A673 (cell line): ENCODE results near the gene EDN1. TPM values are rescaled to one million over a fixed set of nuclear protein-coding genes. Genes with fewer than 3 reads are reported as not detected.

Source experiments
- BruUV-seq: library from RNA; stranded (reverse); fragments of 400-500 nt; replicated peaks from 2 replicates; lab custom pipeline; 2021; lab: Mats Ljungman, UMichigan
- CTCF ChIA-PET: fragments of 300-600 bp; sonication (Branson Sonifier 250); formaldehyde crosslinking; loops from one replicate; lab custom pipeline; 2022; ENCODE audit warnings: antibody characterized with exemption; lab: Charles Lee
- POLR2A ChIA-PET: fragments of 300-600 bp; sonication (Branson Sonifier 250); formaldehyde crosslinking; loops from one replicate; lab custom pipeline; 2022; ENCODE audit warnings: antibody characterized with exemption; ENCODE audit not compliant: low non-redundant PET; lab: Charles Lee
- DNase-seq: peaks from one replicate; pipeline ENCODE4 v3.0.0-alpha.2; 2015; ENCODE audit warnings: low spot score
- H3K27ac ChIP-seq: fragments of 200-600 bp; sonication (generic); 2 replicates; pipeline ENCODE4 v1.5.1; 2016; ENCODE audit warnings: mixed run types, low read depth, mild to moderate bottlenecking, mixed read lengths, antibody characterized with exemption, low read length; ENCODE audit not compliant: poor library complexity, severe bottlenecking
- H3K27me3 ChIP-seq: fragments of 200-600 bp; sonication (generic); replicated peaks from 2 replicates; pipeline ENCODE4 v1.6.1; 2017; ENCODE audit warnings: mixed run types, low read depth, mild to moderate bottlenecking, mixed read lengths, antibody characterized with exemption, low read length; ENCODE audit not compliant: insufficient read depth, poor library complexity
- H3K36me3 ChIP-seq: fragments of 200-600 bp; sonication (generic); 2 replicates; pipeline ENCODE4 v1.6.1; 2016; ENCODE audit warnings: mixed run types, mild to moderate bottlenecking, mixed read lengths, antibody characterized with exemption, low read length; ENCODE audit not compliant: insufficient read depth, poor library complexity, severe bottlenecking
- H3K4me1 ChIP-seq: fragments of 200-600 bp; sonication (generic); 2 replicates; pipeline ENCODE4 v1.6.1; 2017; ENCODE audit warnings: mixed run types, mild to moderate bottlenecking, mixed read lengths, antibody characterized with exemption, low read length; ENCODE audit not compliant: insufficient read depth, poor library complexity, severe bottlenecking
- H3K4me3 ChIP-seq: fragments of 200-600 bp; sonication (generic); 2 replicates; pipeline ENCODE4 v1.5.1; 2016; ENCODE audit warnings: low read depth, mixed run types, mild to moderate bottlenecking, mixed read lengths, low read length; ENCODE audit not compliant: poor library complexity, severe bottlenecking
- H3K9me3 ChIP-seq: fragments of 200-600 bp; sonication (generic); 2 replicates; pipeline ENCODE4 v1.6.1; 2016; ENCODE audit warnings: mixed run types, low read depth, mild to moderate bottlenecking, mixed read lengths, antibody characterized with exemption, low read length; ENCODE audit not compliant: poor library complexity, severe bottlenecking
- CTCF ChIP-seq: fragments of 300-800, 200-600 bp; sonication (generic); conservative IDR thresholded peaks from 2 replicates; pipeline ENCODE4 v1.5.1; 2017; ENCODE audit warnings: low read depth, mild to moderate bottlenecking, antibody characterized with exemption, low read length, moderate library complexity, mixed read lengths
- EZH2 ChIP-seq: fragments of 200-600 bp; sonication (generic); IDR thresholded peaks from 2 replicates; pipeline ENCODE4 v1.6.1; 2017; ENCODE audit warnings: borderline replicate concordance, low read depth, mild to moderate bottlenecking, mixed read lengths, antibody characterized with exemption, low read length; ENCODE audit not compliant: poor library complexity, severe bottlenecking
- intact Hi-C: fragments of 100-400 bp; cut with micrococcal nuclease; formaldehyde crosslinking; loops from one replicate; pipeline ENCODE4 v1.10.0; 2022; ENCODE audit not compliant: unreplicated experiment
- total RNA-seq: library from RNA; stranded (reverse); gene quantifications from 2 replicates; pipeline ENCODE4 v1.2.3, GENCODE V29; 2021

EDN1 gene
- total RNA-seq, 1 experiment from 2014 or later, result not detected

DNA sequence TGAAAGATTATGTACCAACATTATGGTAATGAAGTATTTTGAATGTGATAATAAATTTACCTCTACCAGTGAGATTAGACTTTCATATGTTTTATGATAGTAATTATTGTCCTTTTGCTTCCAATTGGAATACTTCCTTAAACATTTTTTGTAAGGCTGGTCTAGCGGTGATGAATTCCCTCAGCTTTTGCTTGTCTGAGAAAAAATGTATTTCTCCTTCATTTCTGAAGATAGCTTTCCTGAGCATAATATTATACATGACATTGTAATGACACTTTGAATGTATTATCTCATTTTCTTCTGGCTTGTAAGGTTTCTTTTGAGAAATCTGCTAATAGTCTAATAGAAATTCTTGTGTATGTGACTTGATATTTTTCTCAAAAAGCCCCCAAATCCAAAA is 18.6 kb upstream of the EDN1 start:
- no TSS peak for BruUV-seq
- no peaks in the 10 kb centered on the region for H3K36me3 ChIP-seq
- H3K9me3 ChIP-seq, result peaks cover 5% of the 10 kb centered on the region
- no peak for DNase-seq
- no peaks in the 10 kb centered on the region for H3K4me1 ChIP-seq
- ChIA-PET CTCF (no interaction called here), POLR2A (no interaction called here)
- H3K27me3 ChIP-seq, result no peaks in the 10 kb centered on the region
- intact Hi-C loops, result no loop called here
- H3K27ac ChIP-seq, result no peak overlapping the region
- TF ChIP-seq CTCF, result no peak
- no peak for TF ChIP-seq EZH2
- no peak overlapping the region for H3K4me3 ChIP-seq

GRCh38 chr6:12271997-12272396 is 18.2 kb upstream of the EDN1 start:
- no peaks in the 10 kb centered on the region for H3K27me3 ChIP-seq
- ChIA-PET CTCF (no interaction called here), POLR2A (no interaction called here)
- intact Hi-C loops, result no loop called here
- H3K4me1 ChIP-seq, result no peaks in the 10 kb centered on the region
- peaks cover 5% of the 10 kb centered on the region for H3K9me3 ChIP-seq
- TF ChIP-seq CTCF (no peak), EZH2 (no peak)
- no TSS peak for BruUV-seq
- no peaks in the 10 kb centered on the region for H3K36me3 ChIP-seq
- no peak for DNase-seq
- no peak overlapping the region for H3K27ac ChIP-seq
- no peak overlapping the region for H3K4me3 ChIP-seq

DNA sequence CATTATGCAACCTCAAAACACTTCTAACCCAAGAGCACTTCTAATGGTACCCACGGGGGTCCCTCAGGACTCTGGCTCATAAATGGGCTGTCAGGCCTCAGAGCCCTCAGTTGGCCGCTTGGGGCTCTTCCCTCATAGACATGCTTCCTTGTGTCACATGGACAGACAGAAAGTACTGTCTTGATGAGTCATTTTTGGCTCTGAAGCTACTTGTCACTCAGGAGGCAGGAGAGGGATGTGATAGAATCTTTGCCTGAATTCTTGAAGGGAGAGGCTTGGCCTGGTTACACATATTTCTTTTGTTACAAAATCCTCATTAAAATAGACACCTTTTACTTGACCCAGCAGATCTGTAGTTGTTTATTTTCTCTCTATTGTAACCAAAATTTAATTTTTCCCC is 15.1 kb upstream of the EDN1 start:
- POLR2A ChIA-PET, result no interaction called here
- Histone ChIP-seq H3K9me3 (peaks cover 5% of the 10 kb centered on the region), H3K27ac (no peak overlapping the region), H3K4me3 (no peak overlapping the region), H3K4me1 (no peaks in the 10 kb centered on the region), H3K36me3 (no peaks in the 10 kb centered on the region), H3K27me3 (peaks cover 6% of the 10 kb centered on the region)
- no peak for TF ChIP-seq EZH2
- no peak for TF ChIP-seq CTCF
- CTCF ChIA-PET, result no interaction called here
- no TSS peak for BruUV-seq
- DNase-seq, result peak; percentile 34
- intact Hi-C loops, result no loop called here
